Measurements from ENCODE around the gene MBP. TPM values are rescaled to one million over a fixed set of nuclear protein-coding genes. Genes with fewer than 3 reads are reported as not detected.

MBP gene
- polyA plus RNA-seq, 1 donor from 2014 or later, result 3.3 TPM

- Histone ChIP-seq H3K79me2 (replicated peaks; ENCODE audit: insufficient read depth, low read length) (no peaks in the 10 kb centered on the region), H3K4me3 (ENCODE audit: low read length) (no peak overlapping the region), H3K9me3 (ENCODE audit: low read length) (no peaks in the 10 kb centered on the region), H3F3A (ENCODE audit: insufficient read depth, low read length, poor library complexity, severe bottlenecking) (no peaks in the 10 kb centered on the region), H3K9ac (ENCODE audit: low read length) (no peak overlapping the region), H3K27me3 (ENCODE audit: insufficient read depth, low read depth, low read length) (no peaks in the 10 kb centered on the region), H4K20me1 (ENCODE audit: insufficient read depth) (no peaks in the 10 kb centered on the region), H3K9me2 (ENCODE audit: insufficient read depth, low read length) (no peaks in the 10 kb centered on the region), H3K4me2 (ENCODE audit: low read length) (no peak overlapping the region), H3K27ac (ENCODE audit: low read length) (no peak overlapping the region), H3K36me3 (ENCODE audit: insufficient read depth, low read length) (peaks cover 3% of the 10 kb centered on the region), H2AFZ (ENCODE audit: low read depth, low read length) (no peak overlapping the region)
- TF ChIP-seq SMC3 (conservative IDR thresholded peaks at IDR 0.05; ENCODE audit: poor library complexity), result no peak
- TF ChIP-seq, protein P1, sequence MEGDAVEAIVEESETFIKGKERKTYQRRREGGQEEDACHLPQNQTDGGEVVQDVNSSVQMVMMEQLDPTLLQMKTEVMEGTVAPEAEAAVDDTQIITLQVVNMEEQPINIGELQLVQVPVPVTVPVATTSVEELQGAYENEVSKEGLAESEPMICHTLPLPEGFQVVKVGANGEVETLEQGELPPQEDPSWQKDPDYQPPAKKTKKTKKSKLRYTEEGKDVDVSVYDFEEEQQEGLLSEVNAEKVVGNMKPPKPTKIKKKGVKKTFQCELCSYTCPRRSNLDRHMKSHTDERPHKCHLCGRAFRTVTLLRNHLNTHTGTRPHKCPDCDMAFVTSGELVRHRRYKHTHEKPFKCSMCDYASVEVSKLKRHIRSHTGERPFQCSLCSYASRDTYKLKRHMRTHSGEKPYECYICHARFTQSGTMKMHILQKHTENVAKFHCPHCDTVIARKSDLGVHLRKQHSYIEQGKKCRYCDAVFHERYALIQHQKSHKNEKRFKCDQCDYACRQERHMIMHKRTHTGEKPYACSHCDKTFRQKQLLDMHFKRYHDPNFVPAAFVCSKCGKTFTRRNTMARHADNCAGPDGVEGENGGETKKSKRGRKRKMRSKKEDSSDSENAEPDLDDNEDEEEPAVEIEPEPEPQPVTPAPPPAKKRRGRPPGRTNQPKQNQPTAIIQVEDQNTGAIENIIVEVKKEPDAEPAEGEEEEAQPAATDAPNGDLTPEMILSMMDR (IDR thresholded peaks at IDR 0.05; ENCODE audit: poor library complexity, severe bottlenecking), result no peak
- TF ChIP-seq TAF1 (IDR thresholded peaks at IDR 0.05; ENCODE audit: low read depth), result no peak
- TF ChIP-seq MXI1 (conservative IDR thresholded peaks at IDR 0.05; ENCODE audit: poor library complexity, severe bottlenecking), result no peak
- TF ChIP-seq EZH2 (IDR thresholded peaks at IDR 0.05; ENCODE audit: borderline replicate concordance, insufficient read depth, low read length, poor library complexity, severe bottlenecking), result no peak
- TF ChIP-seq POLR2AphosphoS5 (IDR thresholded peaks at IDR 0.05), result no peak
- no peak for TF ChIP-seq EP300 (conservative IDR thresholded peaks at IDR 0.05; ENCODE audit: poor library complexity, severe bottlenecking)
- no peak for TF ChIP-seq RAD21 (conservative IDR thresholded peaks at IDR 0.05)
- TF ChIP-seq REST (IDR thresholded peaks at IDR 0.05; ENCODE audit: borderline replicate concordance), result no peak
Measured at GRCh38 chr18:76937597-76937996, 195.0 kb downstream of the MBP start.

DNA sequence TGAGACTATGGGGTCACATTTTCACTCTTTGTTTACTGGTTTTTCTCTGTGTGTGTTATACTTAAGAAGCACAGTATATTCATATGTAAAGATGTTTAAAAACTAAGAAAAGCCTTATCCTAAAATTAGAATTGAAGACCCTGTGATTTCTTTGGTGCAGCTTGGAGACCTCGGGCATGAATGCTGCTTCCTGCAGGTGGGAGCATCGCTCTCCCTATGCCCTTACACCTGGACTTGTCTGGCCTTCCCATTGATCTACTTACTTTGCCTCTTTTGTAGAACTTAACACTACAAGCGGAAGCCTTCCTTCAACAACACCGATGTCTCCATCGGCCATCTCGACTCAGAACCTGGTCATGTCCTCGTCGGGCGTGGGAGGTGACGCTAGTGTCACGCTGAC is 195.7 kb downstream of the MBP start:
- H3K36me3 ChIP-seq (ENCODE audit: insufficient read depth, low read length), result peaks cover 3% of the 10 kb centered on the region
- H3K79me2 ChIP-seq (replicated peaks; ENCODE audit: insufficient read depth, low read length), result no peaks in the 10 kb centered on the region
- H3K27ac ChIP-seq (ENCODE audit: low read length), result no peak overlapping the region
- H3K27me3 ChIP-seq (ENCODE audit: insufficient read depth, low read depth, low read length), result no peaks in the 10 kb centered on the region
- no peaks in the 10 kb centered on the region for H3F3A ChIP-seq (ENCODE audit: insufficient read depth, low read length, poor library complexity, severe bottlenecking)
- no peaks in the 10 kb centered on the region for H3K9me3 ChIP-seq (ENCODE audit: low read length)
- no peak overlapping the region for H3K9ac ChIP-seq (ENCODE audit: low read length)
- no peak overlapping the region for H3K4me3 ChIP-seq (ENCODE audit: low read length)
- H3K9me2 ChIP-seq (ENCODE audit: insufficient read depth, low read length), result no peaks in the 10 kb centered on the region
- TF ChIP-seq SMC3 (conservative IDR thresholded peaks at IDR 0.05; ENCODE audit: poor library complexity) (no peak), POLR2AphosphoS5 (IDR thresholded peaks at IDR 0.05) (no peak), MXI1 (conservative IDR thresholded peaks at IDR 0.05; ENCODE audit: poor library complexity, severe bottlenecking) (no peak), RAD21 (conservative IDR thresholded peaks at IDR 0.05) (no peak), REST (IDR thresholded peaks at IDR 0.05; ENCODE audit: borderline replicate concordance) (no peak), TAF1 (IDR thresholded peaks at IDR 0.05; ENCODE audit: low read depth) (no peak)
- no peak overlapping the region for H2AFZ ChIP-seq (ENCODE audit: low read depth, low read length)
- H4K20me1 ChIP-seq (ENCODE audit: insufficient read depth), result no peaks in the 10 kb centered on the region
- H3K4me2 ChIP-seq (ENCODE audit: low read length), result no peak overlapping the region

All from neural cell (in vitro differentiated cells).